ENCODE data around the gene EXOSC1.
"Not testable (repeated sequence)": the region's sequence is repeated elsewhere in the genome, so short reads cannot be mapped to it uniquely, and the experiment has no call there.

The EXOSC1 gene, protein sequence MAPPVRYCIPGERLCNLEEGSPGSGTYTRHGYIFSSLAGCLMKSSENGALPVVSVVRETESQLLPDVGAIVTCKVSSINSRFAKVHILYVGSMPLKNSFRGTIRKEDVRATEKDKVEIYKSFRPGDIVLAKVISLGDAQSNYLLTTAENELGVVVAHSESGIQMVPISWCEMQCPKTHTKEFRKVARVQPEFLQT

DNA sequence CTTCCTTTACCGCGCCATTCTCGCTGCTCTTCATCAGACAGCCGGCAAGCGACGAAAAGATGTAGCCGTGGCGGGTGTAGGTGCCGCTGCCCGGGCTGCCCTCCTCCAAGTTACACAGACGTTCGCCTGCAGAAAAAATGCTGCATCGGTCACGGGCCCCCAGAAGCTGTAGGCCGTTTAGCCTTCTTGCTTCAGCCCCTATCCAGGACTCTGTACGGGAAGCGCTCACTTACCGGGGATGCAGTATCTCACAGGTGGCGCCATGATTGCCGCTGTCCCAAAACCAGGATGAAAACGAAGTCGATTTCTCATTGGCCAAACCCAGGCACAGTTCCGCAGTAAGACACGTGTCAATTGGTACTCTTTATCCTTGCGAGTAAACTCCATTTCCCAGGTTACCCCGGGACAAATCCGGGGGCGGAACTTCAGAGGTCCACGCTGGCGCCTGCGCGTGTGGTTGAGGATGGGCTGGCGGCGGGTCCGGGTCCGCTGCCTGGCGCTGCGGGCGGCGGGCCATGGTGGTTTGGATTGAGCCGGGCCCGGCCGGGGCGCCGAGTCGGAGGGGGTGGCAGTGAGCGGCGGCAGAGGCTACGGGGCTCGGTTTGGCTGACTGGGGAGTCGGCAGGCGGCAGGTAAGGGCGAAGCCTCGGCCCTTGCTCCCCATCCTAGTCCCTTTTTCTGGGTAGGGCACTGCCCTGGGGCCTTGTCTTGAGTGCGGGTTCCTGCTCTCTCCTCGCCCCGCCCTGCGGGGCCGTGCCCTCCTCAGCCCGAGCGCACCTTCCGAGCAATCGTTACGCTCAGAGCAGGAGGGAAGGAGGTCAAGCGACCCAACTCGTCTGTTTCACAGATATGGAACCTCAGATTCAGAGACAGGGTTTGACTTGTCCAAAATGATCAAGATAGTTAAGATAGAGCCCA, at the start of gene EXOSC1, which contains the start of gene ZDHHC16:
TSS of gene EXOSC1 (minus strand) at position 285 of the 918 bp plus-strand sequence. CDS start at position 264, 21 bp downstream.
TSS of gene ZDHHC16 (plus strand) at position 454 of the 918 bp plus-strand sequence. CDS start 5,501 bp downstream, outside the sequence.
- peak; percentile 78 for DNase-seq

DNA sequence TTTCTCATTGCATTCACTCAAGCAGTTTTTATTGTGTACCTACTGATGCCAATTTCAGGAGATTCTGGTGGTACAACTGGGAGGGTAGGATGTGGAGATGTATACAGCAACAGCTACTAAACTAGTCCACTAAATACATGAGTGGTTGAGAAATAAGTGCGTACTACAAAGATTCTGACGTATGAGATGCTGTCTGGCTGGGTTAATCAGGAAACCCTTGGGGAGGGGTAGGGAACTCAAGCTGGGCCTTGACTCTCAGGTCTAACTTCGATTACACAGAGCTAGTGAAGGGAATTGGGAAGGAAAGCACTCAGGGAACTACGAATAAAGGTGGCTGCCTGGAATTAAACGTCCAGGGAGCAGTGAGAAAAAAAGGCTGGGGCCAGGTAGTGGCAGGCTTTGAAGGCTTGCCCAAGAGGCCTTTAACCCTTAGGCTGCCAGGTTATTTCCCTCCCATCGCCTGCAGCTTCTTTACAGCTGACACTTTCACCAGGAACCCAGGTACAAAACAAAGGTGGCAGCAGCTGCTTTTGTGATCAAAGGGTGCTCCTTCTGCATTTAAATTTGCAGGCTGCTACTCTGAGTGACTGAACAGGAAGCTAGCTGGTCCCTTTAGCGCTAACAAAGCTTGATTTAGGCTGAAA, 49.2 kb upstream of the EXOSC1 start:
- DNase-seq = no peak

GRCh38 chr10:97494151-97494550, 48.3 kb upstream of the EXOSC1 start:
- DNase-seq = no peak

GRCh38 chr10:97490592-97490991, 44.8 kb upstream of the EXOSC1 start:
- DNase-seq = no peak

- DNase-seq = no peak
Observed at GRCh38 chr10:97485647-97486281, 40.0 kb upstream of the EXOSC1 start.

DNA sequence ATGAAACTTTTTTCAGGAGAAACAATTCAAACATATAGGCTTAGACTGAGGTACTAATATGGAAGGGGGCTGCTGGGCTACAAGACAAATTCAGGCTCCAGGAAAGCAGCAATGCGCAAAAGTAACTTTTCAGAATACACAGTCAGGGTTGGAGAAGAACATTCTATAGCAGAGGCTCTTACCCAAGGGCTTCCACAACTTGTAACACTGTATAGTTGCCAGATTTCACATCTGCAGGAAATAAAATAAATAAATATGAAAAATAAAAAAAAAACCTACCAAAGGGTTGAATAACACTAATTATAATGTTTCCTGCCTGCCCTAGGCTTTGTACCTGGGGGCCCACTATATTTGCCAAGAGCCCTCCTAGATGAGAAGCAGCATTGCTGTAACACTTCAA, 38.1 kb upstream of the EXOSC1 start:
- no peak for DNase-seq

GRCh38 chr10:97483506-97483905, 37.7 kb upstream of the EXOSC1 start:
- no peak for DNase-seq

GRCh38 chr10:97482381-97482780, 36.6 kb upstream of the EXOSC1 start:
- no peak for DNase-seq

- no peak for DNase-seq
Observed at GRCh38 chr10:97481071-97481470, 35.3 kb upstream of the EXOSC1 start.

GRCh38 chr10:97479939-97480338, 34.1 kb upstream of the EXOSC1 start:
- DNase-seq = no peak

- DNase-seq = not testable (repeated sequence)
Observed at GRCh38 chr10:97479410-97479809, 33.6 kb upstream of the EXOSC1 start.

DNA sequence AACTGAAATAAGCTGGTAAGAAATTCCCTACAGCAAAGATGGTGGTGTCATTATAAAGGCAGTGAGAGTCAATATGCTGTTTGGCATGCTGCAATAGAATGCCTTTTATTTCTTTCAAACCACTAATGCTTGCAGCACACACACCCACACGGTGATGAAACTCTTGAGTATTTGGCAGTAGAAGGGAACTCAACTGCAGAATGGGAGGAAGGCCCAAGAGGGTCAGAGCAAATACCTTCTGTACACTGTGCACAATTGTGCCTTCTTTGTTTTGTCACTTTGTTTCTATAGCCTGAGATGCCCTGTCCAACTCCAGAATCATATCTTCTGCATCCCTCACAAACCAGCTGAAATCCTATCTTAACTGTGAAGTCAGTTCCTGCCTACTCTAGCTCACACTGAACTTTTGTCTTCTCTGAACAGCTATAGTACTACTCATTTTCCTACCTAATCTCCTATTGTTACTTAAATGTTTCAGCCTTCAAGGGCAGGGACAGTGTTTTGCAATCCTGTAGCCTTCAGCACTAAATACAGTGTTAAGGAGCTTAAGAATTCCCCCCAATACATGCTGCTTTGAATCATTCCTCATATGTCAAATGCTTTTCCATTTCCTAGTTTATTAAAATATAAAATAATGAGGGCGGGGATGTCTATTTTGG, 30.3 kb upstream of the EXOSC1 start:
- DNase-seq = no peak

DNA sequence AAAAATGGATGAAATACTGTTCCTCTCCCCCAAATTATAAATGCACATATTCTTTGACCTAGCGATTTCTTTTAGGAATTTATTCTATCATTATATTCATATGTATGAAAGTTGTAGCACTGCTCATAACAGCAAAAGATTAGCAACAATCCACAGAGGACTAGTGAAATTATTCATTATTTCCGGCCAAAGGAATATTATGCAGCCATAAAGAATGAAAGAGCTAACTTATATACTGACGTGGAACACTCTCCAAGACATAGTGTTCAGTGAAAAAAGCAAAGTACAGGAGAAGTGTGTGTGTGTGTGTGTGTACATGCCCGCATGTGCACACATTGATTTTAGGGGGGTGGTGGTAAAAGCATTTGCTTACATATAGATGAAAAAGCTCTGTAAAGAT, 29.1 kb upstream of the EXOSC1 start:
- no peak for DNase-seq

DNA sequence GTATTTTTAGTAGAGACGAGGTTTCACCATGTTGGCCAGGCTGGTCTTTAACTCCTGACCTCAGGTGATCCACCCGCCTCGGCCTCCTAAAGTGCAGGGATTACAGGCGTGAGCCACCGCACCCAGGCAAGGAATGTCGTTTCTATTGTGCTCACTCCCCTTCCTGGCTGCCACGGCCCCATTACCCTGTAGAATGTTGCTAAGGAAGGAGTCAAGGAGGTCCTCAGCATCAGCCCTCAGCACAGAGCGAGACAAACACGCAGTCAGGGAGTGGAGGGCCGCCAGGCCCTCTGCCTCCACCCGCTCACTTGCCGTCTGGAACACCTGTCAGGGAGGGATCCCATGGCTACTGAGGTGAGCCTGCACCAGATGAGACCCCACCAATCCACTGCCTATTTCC, 23.0 kb upstream of the EXOSC1 start:
- DNase-seq = not testable (repeated sequence)

- no peak for DNase-seq
Observed at GRCh38 chr10:97468162-97468561, 22.4 kb upstream of the EXOSC1 start.

GRCh38 chr10:97466755-97467154, 20.9 kb upstream of the EXOSC1 start:
- no peak for DNase-seq

GRCh38 chr10:97465982-97466381, 20.2 kb upstream of the EXOSC1 start:
- no peak for DNase-seq

DNA sequence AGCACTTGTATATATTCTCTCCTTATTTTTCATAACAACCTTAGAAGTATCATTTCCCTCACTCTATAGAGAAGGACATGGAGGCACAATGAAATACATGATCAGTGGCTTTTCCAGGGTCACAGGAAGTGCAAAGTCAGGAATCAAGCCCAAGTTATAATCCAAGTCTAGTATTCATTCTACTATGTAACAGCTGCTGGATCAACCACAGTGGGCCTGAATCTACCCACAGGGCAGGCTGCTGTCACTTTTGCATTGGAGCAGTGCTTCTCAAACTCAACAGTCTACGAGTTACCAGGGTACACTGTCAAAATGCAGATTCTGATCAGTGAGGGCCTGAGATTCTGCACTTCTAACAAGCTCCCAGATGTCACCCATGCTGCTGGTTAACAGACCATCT, 18.4 kb upstream of the EXOSC1 start:
- no peak for DNase-seq

DNA sequence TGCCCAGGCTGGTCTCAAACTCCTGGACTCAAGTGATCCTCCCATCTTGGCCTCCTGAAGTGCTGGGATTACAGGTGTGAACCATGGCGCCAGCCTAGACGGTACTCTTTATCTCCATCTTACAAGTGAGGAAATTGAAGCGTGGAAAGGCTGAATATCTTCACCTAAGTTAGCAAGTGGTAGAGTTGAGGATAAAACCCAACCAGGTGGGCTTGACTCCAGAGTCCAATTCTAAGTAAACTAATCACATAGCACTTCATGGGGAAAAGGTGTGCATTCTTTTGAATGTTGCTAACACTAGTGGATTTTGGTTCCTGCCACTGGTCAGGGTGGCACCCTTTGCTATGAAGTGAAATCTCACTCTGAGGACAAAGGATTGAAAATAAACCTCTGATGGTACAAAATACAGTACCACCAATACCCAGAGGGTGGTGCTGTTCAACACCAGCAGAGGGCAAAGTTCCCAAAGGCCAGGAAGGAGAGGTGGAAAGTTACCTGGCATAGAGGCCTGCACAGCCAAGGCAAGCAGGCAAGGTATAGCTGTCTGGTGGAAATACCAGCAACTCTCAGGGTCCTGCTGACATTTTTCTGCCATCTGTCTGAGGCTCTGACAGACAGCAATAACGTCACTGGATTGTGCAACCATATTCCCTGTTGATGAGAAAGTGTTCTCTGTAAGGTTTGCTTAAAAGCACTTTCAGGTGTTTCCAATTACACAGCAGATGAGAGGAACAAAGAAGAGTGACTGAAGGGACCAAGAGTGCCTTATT, 17.7 kb upstream of the EXOSC1 start:
- DNase-seq = no peak

DNA sequence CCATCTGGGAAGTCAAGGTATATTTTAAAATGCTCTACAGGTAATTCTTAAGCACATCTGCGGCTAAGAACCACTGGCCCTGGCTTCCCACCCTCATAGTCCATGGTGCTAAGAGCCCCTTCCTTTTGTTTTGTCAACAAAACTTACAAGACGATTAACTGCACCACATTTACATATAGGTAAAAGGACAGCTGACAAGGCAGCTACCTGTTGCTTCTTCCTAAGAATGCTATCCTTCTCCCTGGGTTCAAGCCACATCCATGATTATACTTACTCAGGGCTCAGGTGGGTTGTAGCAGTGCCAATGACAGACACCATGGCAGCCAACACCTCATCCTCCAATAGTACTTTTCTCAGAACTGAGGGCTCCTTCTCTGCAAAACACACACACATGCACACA, 16.5 kb upstream of the EXOSC1 start:
- no peak for DNase-seq

DNA sequence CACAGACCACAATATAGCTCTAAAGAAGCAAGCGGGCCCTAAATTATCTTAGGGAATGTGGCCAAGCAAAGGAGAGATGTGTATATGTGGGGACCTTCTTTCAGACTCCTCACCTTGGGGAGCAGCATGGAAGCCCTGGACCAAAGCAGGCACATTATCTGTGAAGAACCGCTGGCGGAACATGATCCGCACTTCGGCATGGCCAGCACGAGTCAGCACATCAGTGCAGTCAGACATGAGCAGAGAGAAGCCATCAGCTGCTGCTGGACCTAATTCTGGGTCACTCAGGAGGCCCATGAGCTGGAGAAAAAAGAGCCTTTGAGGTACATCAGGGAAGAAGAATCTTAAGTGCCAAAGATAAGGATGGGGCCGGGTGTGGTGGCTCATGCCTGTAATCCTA, 14.1 kb upstream of the EXOSC1 start:
- DNase-seq = no peak

- no peak for DNase-seq
Observed at GRCh38 chr10:97459111-97459510, 13.3 kb upstream of the EXOSC1 start.

Data from GOT3 (cell line).